ENCODE measurements around the gene GHR. TPM values are rescaled to one million over a fixed set of nuclear protein-coding genes. Genes with fewer than 3 reads are reported as not detected.
A peak's percentile ranks its signal among the peaks of the same experiment; 100 is the strongest.

GHR gene
- total RNA-seq, 1 experiment from 2014 or later = 2.2 TPM

- intact Hi-C loops (cut with micrococcal nuclease) = no loop called here
- no peaks in the 10 kb centered on the region for H3K36me3 ChIP-seq (ENCODE audit: low read depth, low read length)
These were observed 10.9 kb downstream of the GHR start for GRCh38 chr5:42434047-42434724.

GRCh38 chr5:42436051-42436450 lies 12.8 kb downstream of the GHR start:
- Histone ChIP-seq H3K9me3 (ENCODE audit: low read length) (no peaks in the 10 kb centered on the region), H3K9me2 (replicated peaks; ENCODE audit: low read length) (no peaks in the 10 kb centered on the region), H3K4me3 (ENCODE audit: low read length) (no peak overlapping the region), H3F3A (ENCODE audit: low read length, unreplicated experiment) (no peaks in the 10 kb centered on the region), H2AFZ (ENCODE audit: low read length) (no peak overlapping the region), H3K79me2 (ENCODE audit: low read length) (no peaks in the 10 kb centered on the region), H4K20me1 (ENCODE audit: low read length) (no peaks in the 10 kb centered on the region), H3K4me2 (ENCODE audit: low read length) (no peak overlapping the region), H3K27me3 (ENCODE audit: low read length) (no peaks in the 10 kb centered on the region), H3K4me1 (ENCODE audit: insufficient read depth, low read length) (peaks cover 8% of the 10 kb centered on the region), H3K9ac (ENCODE audit: low read length) (no peak overlapping the region), H3K36me3 (ENCODE audit: low read depth, low read length) (no peaks in the 10 kb centered on the region), H3K27ac (ENCODE audit: low read length) (no peak overlapping the region)
- POLR2A ChIA-PET (ENCODE audit: unreplicated experiment) = no interaction called here
- DNase-seq = no peak
- no peak for TF ChIP-seq EZH2phosphoT487 (IDR thresholded peaks at IDR 0.05; ENCODE audit: borderline replicate concordance, low read length)
- no peak for TF ChIP-seq EZH2 (IDR thresholded peaks at IDR 0.05; ENCODE audit: low read length, unreplicated experiment)
- no peak for TF ChIP-seq CTCF (conservative IDR thresholded peaks at IDR 0.05; ENCODE audit: low read depth, low read length)
- CTCF ChIA-PET = no interaction called here
- no peak for ATAC-seq
- BruUV-seq (replicated peaks) = no TSS peak
- intact Hi-C loops (cut with micrococcal nuclease) = loop anchor here (5.0 kb wide), 1 partner anchor 66 kb away; no protein-coding TSS in a partner anchor

More at GRCh38 chr5:42434047-42434724, 10.9 kb downstream of the GHR start:
- H3F3A ChIP-seq (ENCODE audit: low read length, unreplicated experiment) = no peaks in the 10 kb centered on the region
- no peak overlapping the region for H2AFZ ChIP-seq (ENCODE audit: low read length)
- BruUV-seq (replicated peaks) = no TSS peak
- H3K9me3 ChIP-seq (ENCODE audit: low read length) = no peaks in the 10 kb centered on the region
- DNase-seq (no peak), ATAC-seq (no peak)
- TF ChIP-seq EZH2 (IDR thresholded peaks at IDR 0.05; ENCODE audit: low read length, unreplicated experiment) (no peak), EZH2phosphoT487 (IDR thresholded peaks at IDR 0.05; ENCODE audit: borderline replicate concordance, low read length) (no peak), CTCF (conservative IDR thresholded peaks at IDR 0.05; ENCODE audit: low read depth, low read length) (no peak)
- no peaks in the 10 kb centered on the region for H3K27me3 ChIP-seq (ENCODE audit: low read length)
- H4K20me1 ChIP-seq (ENCODE audit: low read length) = no peaks in the 10 kb centered on the region
- H3K4me2 ChIP-seq (ENCODE audit: low read length) = no peak overlapping the region
- H3K4me1 ChIP-seq (ENCODE audit: insufficient read depth, low read length) = peaks cover 8% of the 10 kb centered on the region
- no peaks in the 10 kb centered on the region for H3K9me2 ChIP-seq (replicated peaks; ENCODE audit: low read length)
- no peak overlapping the region for H3K4me3 ChIP-seq (ENCODE audit: low read length)
- POLR2A ChIA-PET (ENCODE audit: unreplicated experiment) = no interaction called here
- H3K9ac ChIP-seq (ENCODE audit: low read length) = no peak overlapping the region
- CTCF ChIA-PET = no interaction called here
- no peaks in the 10 kb centered on the region for H3K79me2 ChIP-seq (ENCODE audit: low read length)
- H3K27ac ChIP-seq (ENCODE audit: low read length) = no peak overlapping the region

GRCh38 chr5:42454216-42454995 lies 31.2 kb downstream of the GHR start:
- Histone ChIP-seq H3K27ac (ENCODE audit: low read length) (no peak overlapping the region), H3K4me1 (ENCODE audit: insufficient read depth, low read length) (peaks cover 10% of the 10 kb centered on the region), H3K4me2 (ENCODE audit: low read length) (no peak overlapping the region), H3K27me3 (ENCODE audit: low read length) (no peaks in the 10 kb centered on the region), H3K4me3 (ENCODE audit: low read length) (no peak overlapping the region), H3K9ac (ENCODE audit: low read length) (no peak overlapping the region), H3K9me2 (replicated peaks; ENCODE audit: low read length) (no peaks in the 10 kb centered on the region), H2AFZ (ENCODE audit: low read length) (no peak overlapping the region), H3K79me2 (ENCODE audit: low read length) (no peaks in the 10 kb centered on the region), H3F3A (ENCODE audit: low read length, unreplicated experiment) (no peaks in the 10 kb centered on the region), H3K9me3 (ENCODE audit: low read length) (no peaks in the 10 kb centered on the region), H4K20me1 (ENCODE audit: low read length) (no peaks in the 10 kb centered on the region), H3K36me3 (ENCODE audit: low read depth, low read length) (no peaks in the 10 kb centered on the region)
- ChIA-PET POLR2A (ENCODE audit: unreplicated experiment) (no interaction called here), CTCF (no interaction called here)
- BruUV-seq (replicated peaks) = no TSS peak
- intact Hi-C loops (cut with micrococcal nuclease) = no loop called here
- DNase-seq (peak; percentile 75), ATAC-seq (peak; percentile 68)
- TF ChIP-seq CTCF (conservative IDR thresholded peaks at IDR 0.05; ENCODE audit: low read depth, low read length) = no peak
- TF ChIP-seq EZH2phosphoT487 (IDR thresholded peaks at IDR 0.05; ENCODE audit: borderline replicate concordance, low read length) = no peak
- no peak for TF ChIP-seq EZH2 (IDR thresholded peaks at IDR 0.05; ENCODE audit: low read length, unreplicated experiment)

Data from PC-3 (cell line).